K562 (cell line): ENCODE measurements around the gene HYAL1. TPM values are rescaled to one million over a fixed set of nuclear protein-coding genes. Genes with fewer than 3 reads are reported as not detected.

ENCODE experiments used
- ATF7 ChIP-seq: fragments of 450-650 bp; IDR thresholded peaks from 2 replicates; pipeline ENCODE4 v1.7.1; 2014; ENCODE audit warnings: mild to moderate bottlenecking, moderate library complexity
- CBX5 ChIP-seq: IDR thresholded peaks from 2 replicates; pipeline ENCODE4 v1.6.1; 2014; ENCODE audit warnings: low read depth, borderline replicate concordance
- CSDE1 ChIP-seq, 2 experiments: fragments of 450-650 bp; IDR thresholded peaks; 2 replicates each; pipeline ENCODE4 v1.6.1; 2016; ENCODE audit warnings: mild to moderate bottlenecking in 1 of 2
- ETS1 ChIP-seq: conservative IDR thresholded peaks from 2 replicates; pipeline ENCODE4 v1.6.1; 2011; ENCODE audit warnings: low read depth, mild to moderate bottlenecking, low read length; ENCODE audit not compliant: control insufficient read depth
- ETV6 ChIP-seq, 3 experiments: fragments of 150-350 bp in 1 of 3; sonication (generic) in 1 of 3; formaldehyde crosslinking in 1 of 3; IDR thresholded peaks; 2 replicates each; pipeline versions ENCODE4 v1.6.1 to v1.8.0; 2014 to 2022; ENCODE audit warnings: borderline replicate concordance in 2 of 3, low read depth in 2 of 3, antibody characterized with exemption in 1 of 3, low read length in 1 of 3, mild to moderate bottlenecking in 1 of 3, missing genetic modification reagents in 1 of 3
- GTF2F1 ChIP-seq: IDR thresholded peaks from 2 replicates; pipeline ENCODE4 v1.6.1; 2011; ENCODE audit warnings: low read depth, low read length, improper control_type of control experiment
- HINFP ChIP-seq: fragments of 450-650 bp; conservative IDR thresholded peaks from 2 replicates; pipeline ENCODE4 v1.6.1; 2016; ENCODE audit warnings: missing genetic modification characterization, low read depth, mild to moderate bottlenecking, control low read depth, missing compliant biosample characterization
- KLF1 ChIP-seq: fragments of 450-650 bp; IDR thresholded peaks from 2 replicates; pipeline ENCODE4 v1.6.1; 2016; ENCODE audit warnings: missing genetic modification characterization, missing compliant biosample characterization
- NFIX ChIP-seq: fragments of 250-450 bp; sonication (Bioruptor Pico); IDR thresholded peaks from 2 replicates; pipeline ENCODE4 v1.4.0; 2020; ENCODE audit warnings: low read depth, mild to moderate bottlenecking, moderate library complexity
- POLR2AphosphoS5 ChIP-seq: IDR thresholded peaks from 2 replicates; pipeline ENCODE4 v1.6.1; 2011; ENCODE audit warnings: mild to moderate bottlenecking, low read depth, low read length, moderate library complexity; ENCODE audit not compliant: control insufficient read depth, insufficient read depth
- PREB ChIP-seq: sonication (generic); formaldehyde crosslinking; IDR thresholded peaks from 2 replicates; pipeline ENCODE4 v1.8.1; 2023; ENCODE audit warnings: mild to moderate bottlenecking, missing genetic modification reagents
- PRMT5 ChIP-seq: sonication (generic); formaldehyde crosslinking; IDR thresholded peaks from 2 replicates; pipeline ENCODE4 v1.5.0; 2020; ENCODE audit warnings: missing genetic modification reagents
- SP2 ChIP-seq: IDR thresholded peaks from 2 replicates; pipeline ENCODE4 v1.6.1; 2011; ENCODE audit warnings: mild to moderate bottlenecking, low read depth, low read length, moderate library complexity; ENCODE audit not compliant: poor library complexity, severe bottlenecking; ENCODE audit errors: extremely low read depth
- STAG1 ChIP-seq: sonication (generic); formaldehyde crosslinking; IDR thresholded peaks from 2 replicates; pipeline ENCODE4 v1.5.0; 2020; ENCODE audit warnings: missing genetic modification reagents, borderline replicate concordance
- STAT5A ChIP-seq: IDR thresholded peaks from 2 replicates; pipeline ENCODE4 v1.6.1; 2012; ENCODE audit warnings: low read length, inconsistent platforms, borderline replicate concordance
- TFAM ChIP-seq: fragments of 250-450 bp; sonication (Bioruptor Pico); conservative IDR thresholded peaks from 2 replicates; pipeline ENCODE4 v1.5.0; 2021; ENCODE audit warnings: mild to moderate bottlenecking, moderate library complexity
- WHSC1 ChIP-seq: IDR thresholded peaks from one replicate; pipeline ENCODE4 v1.6.1; 2012; ENCODE audit warnings: low read length, control low read depth, inconsistent platforms
- ZBTB9 ChIP-seq: fragments of 450-650 bp; formaldehyde crosslinking; IDR thresholded peaks from 2 replicates; pipeline ENCODE4 v1.4.0; 2020; ENCODE audit warnings: mild to moderate bottlenecking, moderate library complexity
- ZNF133 ChIP-seq: fragments of 250-450 bp; sonication (Bioruptor Pico); IDR thresholded peaks from 2 replicates; pipeline ENCODE4 v1.4.0; 2020; ENCODE audit warnings: mild to moderate bottlenecking
- ZNF165 ChIP-seq: fragments of 250-450 bp; sonication (Bioruptor Pico); IDR thresholded peaks from 2 replicates; pipeline ENCODE4 v1.4.0; 2020; ENCODE audit warnings: borderline replicate concordance
- ZNF224 ChIP-seq: sonication (generic); formaldehyde crosslinking; IDR thresholded peaks from 2 replicates; pipeline ENCODE4 v1.8.0; 2022; ENCODE audit warnings: mild to moderate bottlenecking, missing genetic modification reagents
- ZNF232 ChIP-seq: sonication (generic); formaldehyde crosslinking; IDR thresholded peaks from 2 replicates; pipeline ENCODE4 v1.8.0; 2022; ENCODE audit warnings: mild to moderate bottlenecking, missing genetic modification reagents
- ZZZ3 ChIP-seq: fragments of 450-650 bp; IDR thresholded peaks from 2 replicates; pipeline ENCODE4 v1.6.1; 2016; ENCODE audit warnings: antibody characterized with exemption, mild to moderate bottlenecking, moderate library complexity
- polyA plus RNA-seq, 8 experiments: library from polyadenylated mRNA; depleted of rRNA in 4 of 8; stranded (reverse) in 5 of 8; unstranded in 3 of 8; fragments of >200 nt; fragmentation: Nextera tagmentation in 2 of 8; fragmentation: Illumina TruSeq in 1 of 8; extraction: Ambion mirVana in 2 of 8; extraction: Trizol in 1 of 8; gene quantifications; 2 replicates each; pipeline versions ENCODE4 v1.2.1 to v1.2.3, GENCODE V29; 2011 to 2014; ENCODE audit warnings: inconsistent platforms in 1 of 8, missing spikeins in 1 of 8
- total RNA-seq, 7 experiments: library from RNA; depleted of rRNA in 6 of 7; stranded (reverse); fragments of >200 nt in 6 of 7; fragmentation: Illumina TruSeq in 2 of 7; extraction: Trizol in 2 of 7; gene quantifications; 2 replicates each; pipeline versions ENCODE4 v1.2.1 to v1.2.3, GENCODE V29; 2011 to 2021; ENCODE audit warnings: low replicate concordance in 1 of 7

Gene HYAL1
- total and polyA plus RNA-seq, 9 of the 15 experiments (the other 6 are each of a cell fraction or from before 2014, with no cell fraction given): 1.4 to 8.5 (median 4.7) TPM

- TF ChIP-seq ZBTB9 (peak; percentile 95), ZNF224 (CRISPR knock-in tag) (no peak), TFAM (CRISPR knock-in tag) (no peak), PREB (CRISPR knock-in tag) (no peak), KLF1 (peak; percentile 87), NFIX (CRISPR knock-in tag) (no peak), HINFP (no peak), ZZZ3 (no peak), ETS1 (peak; percentile 100), STAG1 (CRISPR knock-in tag) (no peak), SP2 (no peak), ETV6 (IDR thresholded peaks at IDR 0.05; ENCODE audit: borderline replicate concordance in 1 of 2, low read depth in 2 of 2, low read length in 1 of 2) (no peak), ETV6 (CRISPR knock-in tag; IDR thresholded peaks at IDR 0.05; ENCODE audit: borderline replicate concordance) (no peak), CBX5 (no peak), ZNF232 (CRISPR knock-in tag) (no peak), ZNF165 (no peak), CSDE1 (IDR thresholded peaks at IDR 0.05) (no peak), GTF2F1 (0 out of 2 replicates have a peak, but pooled peaks have one; percentile 39), ATF7 (peak; percentile 74; the same call in 1 of the 2 replicates), WHSC1 (no peak), PRMT5 (no peak), STAT5A (no peak; the same call in 1 of the 2 replicates), ZNF133 (no peak), POLR2AphosphoS5 (no peak; the same call in 1 of the 2 replicates)
Measured at GRCh38 chr3:50292159-50293078, 11.0 kb downstream of the HYAL1 start, which contains the start of gene IFRD2 (continued).
